Measurements from ENCODE around the gene SLC39A8.

GRCh38 chr4:102312417-102312816 is 32.9 kb downstream of the SLC39A8 start:
- TF ChIP-seq ZC3H10 (CRISPR knock-in tag; IDR thresholded peaks at IDR 0.05), result no peak
- no peak for TF ChIP-seq TCF4 (CRISPR knock-in tag; IDR thresholded peaks at IDR 0.05; ENCODE audit: borderline replicate concordance)
- no peak for TF ChIP-seq RARB (CRISPR knock-in tag; IDR thresholded peaks at IDR 0.05)
- no peak for TF ChIP-seq CSDC2 (CRISPR knock-in tag; IDR thresholded peaks at IDR 0.05)
